Activated T-cell treated with anti-CD3 and anti-CD28 coated beads, Interleukin-2, amount 50 U/mL, for 48 hours (primary cell): Measurements from ENCODE around the gene MGMT.

Experiments used
- DNase-seq, 2 experiments: peaks; one replicate each; pipeline ENCODE4 v3.0.0-alpha.2; 2020

Gene MGMT

GRCh38 chr10:129546106-129546505, 79.1 kb downstream of the MGMT start:
- no peak for DNase-seq

GRCh38 chr10:129547608-129548007, 80.6 kb downstream of the MGMT start:
- DNase-seq: no peak

GRCh38 chr10:129548600-129548999, 81.6 kb downstream of the MGMT start:
- no peak for DNase-seq

- DNase-seq: no peak
Measured at GRCh38 chr10:129550076-129550475, 83.0 kb downstream of the MGMT start.

GRCh38 chr10:129550658-129551057, 83.6 kb downstream of the MGMT start:
- no peak for DNase-seq

- DNase-seq: no peak
Measured at GRCh38 chr10:129552119-129552518, 85.1 kb downstream of the MGMT start.

GRCh38 chr10:129553928-129554327, 86.9 kb downstream of the MGMT start:
- DNase-seq: no peak

- DNase-seq: no peak
Measured at GRCh38 chr10:129556316-129556715, 89.3 kb downstream of the MGMT start.

- no peak for DNase-seq
Measured at GRCh38 chr10:129560361-129560760, 93.3 kb downstream of the MGMT start.

- DNase-seq: no peak
Measured at GRCh38 chr10:129562487-129562886, 95.4 kb downstream of the MGMT start.

GRCh38 chr10:129564923-129565322, 97.9 kb downstream of the MGMT start:
- no peak for DNase-seq

GRCh38 chr10:129568583-129569344, 101.7 kb downstream of the MGMT start:
- no peak for DNase-seq

GRCh38 chr10:129570185-129570584, 103.1 kb downstream of the MGMT start:
- no peak for DNase-seq

GRCh38 chr10:129579228-129579627, 112.2 kb downstream of the MGMT start:
- DNase-seq: no peak

- DNase-seq: no peak
Measured at GRCh38 chr10:129580010-129580409, 113.0 kb downstream of the MGMT start.

GRCh38 chr10:129580901-129581300, 113.9 kb downstream of the MGMT start:
- no peak for DNase-seq

- DNase-seq: no peak
Measured at GRCh38 chr10:129581827-129582411, 114.9 kb downstream of the MGMT start.

- no peak for DNase-seq
Measured at GRCh38 chr10:129583831-129584230, 116.8 kb downstream of the MGMT start.

- DNase-seq: no peak
Measured at GRCh38 chr10:129586898-129587443, 119.9 kb downstream of the MGMT start.

GRCh38 chr10:129589546-129589945, 122.5 kb downstream of the MGMT start:
- no peak for DNase-seq

- no peak for DNase-seq
Measured at GRCh38 chr10:129593953-129594352, 126.9 kb downstream of the MGMT start.

- no peak for DNase-seq
Measured at GRCh38 chr10:129594811-129595210, 127.8 kb downstream of the MGMT start.

- no peak for DNase-seq
Measured at GRCh38 chr10:129598413-129598812, 131.4 kb downstream of the MGMT start.

GRCh38 chr10:129599160-129599559, 132.1 kb downstream of the MGMT start:
- no peak for DNase-seq
